PC-3 (cell line): ENCODE data around the gene ITGB3. TPM values are rescaled to one million over a fixed set of nuclear protein-coding genes. Genes with fewer than 3 reads are reported as not detected.

Experiments used
- ATAC-seq: fragments of 200-7000 bp; cut with Tn5 transposase; 2 replicates; pipeline ENCODE4 v1.9.1; 2020; ENCODE audit warnings: mild to moderate bottlenecking, moderate library complexity
- BruUV-seq: library from RNA; stranded (reverse); fragments of 400-500 nt; replicated peaks from 2 replicates; lab custom pipeline; 2021; lab: Mats Ljungman, UMichigan
- CTCF ChIA-PET: fragments of 300-600 bp; sonication (Branson Sonifier 250); formaldehyde crosslinking; loops from one replicate; lab custom pipeline; 2022; ENCODE audit warnings: antibody characterized with exemption; lab: Charles Lee
- POLR2A ChIA-PET: fragments of 300-600 bp; sonication (Branson Sonifier 250); formaldehyde crosslinking; loops from one replicate; lab custom pipeline; 2022; ENCODE audit warnings: antibody characterized with exemption; ENCODE audit not compliant: unreplicated experiment; lab: Charles Lee
- DNase-seq: peaks from one replicate; pipeline ENCODE4 v3.0.0-alpha.2; 2015
- H2AFZ ChIP-seq: fragments of 300-600 bp; sonication (generic); 2 replicates; pipeline ENCODE4 v1.6.0; 2016; ENCODE audit warnings: antibody characterized with exemption, low read length
- H3F3A ChIP-seq: fragments of 300-600 bp; sonication (generic); one replicate; pipeline ENCODE4 v1.6.0; 2017; ENCODE audit warnings: antibody characterized with exemption, low read length, control low read depth, mild to moderate bottlenecking; ENCODE audit not compliant: unreplicated experiment
- H3K27ac ChIP-seq: fragments of 300-600 bp; sonication (generic); 2 replicates; pipeline ENCODE4 v1.5.1; 2016; ENCODE audit warnings: mild to moderate bottlenecking, low read length
- H3K27me3 ChIP-seq: fragments of 300-600 bp; sonication (generic); 2 replicates; pipeline ENCODE4 v1.6.1; 2016; ENCODE audit warnings: low read length, mixed read lengths
- H3K36me3 ChIP-seq: fragments of 300-600 bp; sonication (generic); 2 replicates; pipeline ENCODE4 v1.6.1; 2016; ENCODE audit warnings: low read depth, mixed run types, low read length, mixed read lengths
- H3K4me1 ChIP-seq: fragments of 300-600 bp; sonication (generic); 2 replicates; pipeline ENCODE4 v1.5.1; 2016; ENCODE audit warnings: low read length; ENCODE audit not compliant: insufficient read depth
- H3K4me2 ChIP-seq: fragments of 300-600 bp; sonication (generic); 2 replicates; pipeline ENCODE4 v1.6.0; 2016; ENCODE audit warnings: low read length
- H3K4me3 ChIP-seq: fragments of 300-600 bp; sonication (generic); 2 replicates; pipeline ENCODE4 v1.5.1; 2016; ENCODE audit warnings: mild to moderate bottlenecking, low read length, mixed read lengths
- H3K79me2 ChIP-seq: fragments of 300-600 bp; sonication (generic); 2 replicates; pipeline ENCODE4 v1.6.1; 2017; ENCODE audit warnings: low read length, mixed read lengths
- H3K9ac ChIP-seq: fragments of 300-600 bp; sonication (generic); 2 replicates; pipeline ENCODE4 v1.6.0; 2016; ENCODE audit warnings: mild to moderate bottlenecking, low read length
- H3K9me2 ChIP-seq: fragments of 300-600 bp; sonication (generic); replicated peaks from 2 replicates; pipeline ENCODE4 v1.6.1; 2016; ENCODE audit warnings: mixed run types, low read length, mixed read lengths
- H3K9me3 ChIP-seq: fragments of 300-600 bp; sonication (generic); 2 replicates; pipeline ENCODE4 v1.6.1; 2016; ENCODE audit warnings: low read length, mixed read lengths
- H4K20me1 ChIP-seq: fragments of 300-600 bp; sonication (generic); 2 replicates; pipeline ENCODE4 v1.6.1; 2016; ENCODE audit warnings: low read length, mixed read lengths
- CTCF ChIP-seq: fragments of 300-600 bp; sonication (generic); conservative IDR thresholded peaks from 2 replicates; pipeline ENCODE4 v1.5.1; 2017; ENCODE audit warnings: antibody characterized with exemption, low read depth, mild to moderate bottlenecking, low read length
- EZH2 ChIP-seq: fragments of 300-600 bp; sonication (generic); IDR thresholded peaks from one replicate; pipeline ENCODE4 v1.6.1; 2017; ENCODE audit warnings: antibody characterized with exemption, mild to moderate bottlenecking, low read length; ENCODE audit not compliant: unreplicated experiment
- EZH2phosphoT487 ChIP-seq: fragments of 300-600 bp; sonication (generic); IDR thresholded peaks from 2 replicates; pipeline ENCODE4 v1.6.1; 2018; ENCODE audit warnings: mild to moderate bottlenecking, antibody characterized with exemption, low read length, borderline replicate concordance
- intact Hi-C: fragments of 100-400 bp; cut with micrococcal nuclease; formaldehyde crosslinking; loops from 2 replicates; pipeline ENCODE4 v1.9.0; 2023
- total RNA-seq: library from RNA; depleted of rRNA; stranded (reverse); fragments of >200 nt; gene quantifications from 2 replicates; pipeline ENCODE4 v1.2.3, GENCODE V29; 2014

ITGB3 gene
- total RNA-seq, 1 experiment from 2014 or later = 0.36 TPM

GRCh38 chr17:47310186-47310733, 56.6 kb downstream of the ITGB3 start:
- CTCF ChIA-PET = no interaction called here
- POLR2A ChIA-PET = no interaction called here

DNA sequence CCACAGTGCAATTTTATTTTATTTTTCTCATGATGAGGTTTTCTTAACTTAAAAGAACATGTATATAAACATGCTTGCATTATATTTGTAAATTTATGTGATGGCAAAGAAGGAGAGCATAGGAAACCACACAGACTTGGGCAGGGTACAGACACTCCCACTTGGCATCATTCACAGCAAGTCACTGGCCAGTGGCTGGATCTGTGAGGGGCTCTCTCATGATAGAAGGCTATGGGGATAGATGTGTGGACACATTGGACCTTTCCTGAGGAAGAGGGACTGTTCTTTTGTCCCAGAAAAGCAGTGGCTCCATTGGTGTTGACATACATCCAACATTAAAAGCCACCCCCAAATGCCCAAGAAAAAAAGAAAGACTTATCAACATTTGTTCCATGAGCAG, 57.8 kb downstream of the ITGB3 start:
- ChIA-PET CTCF (no interaction called here), POLR2A (no interaction called here)
- H3K27me3 ChIP-seq = no peaks in the 10 kb centered on the region
- H3K79me2 ChIP-seq = no peaks in the 10 kb centered on the region
- H3K9me2 ChIP-seq = no peaks in the 10 kb centered on the region
- no peak for ATAC-seq
- no peak overlapping the region for H3K9ac ChIP-seq
- peaks cover 3% of the 10 kb centered on the region for H3F3A ChIP-seq
- no peak overlapping the region for H3K27ac ChIP-seq
- no peaks in the 10 kb centered on the region for H3K36me3 ChIP-seq
- no TSS peak for BruUV-seq
- DNase-seq = no peak
- H3K9me3 ChIP-seq = no peaks in the 10 kb centered on the region
- no peak overlapping the region for H3K4me3 ChIP-seq
- no peaks in the 10 kb centered on the region for H4K20me1 ChIP-seq
- no peak for TF ChIP-seq CTCF
- TF ChIP-seq EZH2phosphoT487 = no peak
- no peak for TF ChIP-seq EZH2
- H3K4me1 ChIP-seq = peaks cover 24% of the 10 kb centered on the region
- no peak overlapping the region for H2AFZ ChIP-seq
- no peak overlapping the region for H3K4me2 ChIP-seq
- intact Hi-C loops = no loop called here

More at GRCh38 chr17:47310186-47310733, 56.6 kb downstream of the ITGB3 start:
- Histone ChIP-seq H3K9ac (no peak overlapping the region), H3K4me2 (no peak overlapping the region), H3K9me3 (no peaks in the 10 kb centered on the region), H3F3A (peaks cover 10% of the 10 kb centered on the region), H3K79me2 (no peaks in the 10 kb centered on the region), H2AFZ (no peak overlapping the region), H3K27ac (no peak overlapping the region), H3K9me2 (no peaks in the 10 kb centered on the region), H3K4me3 (no peak overlapping the region), H3K36me3 (no peaks in the 10 kb centered on the region), H4K20me1 (no peaks in the 10 kb centered on the region), H3K4me1 (peaks cover 24% of the 10 kb centered on the region), H3K27me3 (no peaks in the 10 kb centered on the region)
- BruUV-seq = no TSS peak
- ATAC-seq = no peak
- TF ChIP-seq CTCF (no peak), EZH2 (no peak), EZH2phosphoT487 (no peak)
- intact Hi-C loops = no loop called here
- DNase-seq = no peak
